ENCODE data around the gene WBP1.

The WBP1 gene

DNA sequence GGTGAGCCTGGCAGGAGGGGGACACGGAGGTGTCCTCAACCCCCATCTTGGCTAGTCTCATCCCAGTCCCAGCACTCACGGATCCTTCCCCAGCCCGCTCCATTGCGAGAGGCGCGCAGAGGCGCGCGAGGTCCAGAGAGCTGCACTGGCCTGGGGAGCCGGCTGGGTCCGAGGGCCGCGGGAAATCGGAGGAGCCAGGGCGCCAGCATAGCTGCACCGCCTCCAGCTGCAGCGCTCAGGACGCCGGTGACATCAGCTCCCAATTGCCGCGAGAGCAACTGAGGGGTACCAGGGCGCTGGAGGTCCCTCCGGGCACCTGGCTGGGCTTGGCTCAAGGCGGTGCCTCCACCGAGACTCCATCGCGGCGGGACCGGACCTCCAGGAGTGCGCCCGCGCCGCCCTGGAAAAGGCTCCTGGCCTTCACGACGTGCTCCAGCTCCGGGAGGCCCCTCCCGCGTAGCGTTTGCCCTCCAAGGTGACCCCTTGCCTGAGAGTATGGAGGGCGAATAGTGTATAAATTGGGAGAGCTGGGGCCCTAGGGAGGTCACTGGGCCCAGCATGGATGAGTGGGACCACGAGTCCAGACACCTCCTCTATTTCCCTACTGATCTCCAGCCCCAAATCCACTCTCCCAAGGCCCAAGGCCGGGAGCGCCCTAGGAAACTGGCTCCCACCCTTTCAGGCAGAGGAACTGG, 22.0 kb upstream of the WBP1 start:
- Histone ChIP-seq H3K4me3 (replicated peaks; ENCODE audit: low read depth, low read length) (no peak overlapping the region), H3K36me3 (ENCODE audit: control insufficient read depth, insufficient read depth, low read length) (no peaks in the 10 kb centered on the region), H3K27me3 (replicated peaks; ENCODE audit: control insufficient read depth, insufficient read depth, low read length) (no peaks in the 10 kb centered on the region)
- DNase-seq (ENCODE audit: extremely low read depth, insufficient read length): no peak
- TF ChIP-seq, protein P1, sequence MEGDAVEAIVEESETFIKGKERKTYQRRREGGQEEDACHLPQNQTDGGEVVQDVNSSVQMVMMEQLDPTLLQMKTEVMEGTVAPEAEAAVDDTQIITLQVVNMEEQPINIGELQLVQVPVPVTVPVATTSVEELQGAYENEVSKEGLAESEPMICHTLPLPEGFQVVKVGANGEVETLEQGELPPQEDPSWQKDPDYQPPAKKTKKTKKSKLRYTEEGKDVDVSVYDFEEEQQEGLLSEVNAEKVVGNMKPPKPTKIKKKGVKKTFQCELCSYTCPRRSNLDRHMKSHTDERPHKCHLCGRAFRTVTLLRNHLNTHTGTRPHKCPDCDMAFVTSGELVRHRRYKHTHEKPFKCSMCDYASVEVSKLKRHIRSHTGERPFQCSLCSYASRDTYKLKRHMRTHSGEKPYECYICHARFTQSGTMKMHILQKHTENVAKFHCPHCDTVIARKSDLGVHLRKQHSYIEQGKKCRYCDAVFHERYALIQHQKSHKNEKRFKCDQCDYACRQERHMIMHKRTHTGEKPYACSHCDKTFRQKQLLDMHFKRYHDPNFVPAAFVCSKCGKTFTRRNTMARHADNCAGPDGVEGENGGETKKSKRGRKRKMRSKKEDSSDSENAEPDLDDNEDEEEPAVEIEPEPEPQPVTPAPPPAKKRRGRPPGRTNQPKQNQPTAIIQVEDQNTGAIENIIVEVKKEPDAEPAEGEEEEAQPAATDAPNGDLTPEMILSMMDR (IDR thresholded peaks at IDR 0.05; ENCODE audit: insufficient read depth, low read length, poor library complexity, severe bottlenecking): no peak

DNA sequence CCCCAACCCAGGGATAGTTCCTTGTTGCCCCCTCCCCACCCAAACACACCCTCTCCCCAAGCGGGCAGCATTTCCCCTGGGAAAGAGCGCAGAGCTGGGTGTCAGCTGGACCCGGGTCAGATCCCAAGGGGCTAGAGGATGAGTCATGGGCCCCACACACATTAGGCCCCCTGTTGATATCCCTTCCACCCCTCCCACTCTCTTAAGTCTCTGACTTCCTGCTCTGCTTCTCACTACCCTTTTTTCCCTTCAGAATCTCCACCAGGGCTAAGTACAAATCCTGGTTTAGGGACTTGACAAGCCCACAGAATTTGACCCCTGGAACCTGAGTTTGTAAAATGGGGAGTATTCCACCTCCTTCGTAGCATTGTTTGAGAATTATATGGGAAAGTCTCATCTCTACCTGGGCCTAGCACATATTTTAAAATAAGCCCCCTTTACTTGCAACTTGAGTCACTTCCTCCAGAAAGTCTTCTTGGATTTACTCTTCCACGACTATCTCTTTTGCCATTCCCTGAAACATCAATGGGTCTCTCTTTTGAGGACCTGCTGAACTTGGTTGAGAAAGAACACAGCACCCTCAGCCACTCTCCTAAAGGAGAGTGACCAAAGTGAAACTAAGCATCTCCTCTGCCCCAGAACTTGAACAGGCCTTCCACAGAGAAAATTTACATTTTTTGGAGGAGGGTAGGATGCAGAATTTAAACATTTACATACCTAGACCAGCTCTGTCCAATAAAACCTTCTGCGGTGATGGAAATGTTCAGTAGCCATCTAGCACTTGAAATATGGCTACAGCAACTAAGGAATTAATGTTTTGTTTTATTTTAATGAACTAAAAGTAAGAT, 21.2 kb upstream of the WBP1 start:
- Histone ChIP-seq H3K4me3 (replicated peaks; ENCODE audit: low read depth, low read length) (no peak overlapping the region), H3K36me3 (ENCODE audit: control insufficient read depth, insufficient read depth, low read length) (no peaks in the 10 kb centered on the region), H3K27me3 (replicated peaks; ENCODE audit: control insufficient read depth, insufficient read depth, low read length) (no peaks in the 10 kb centered on the region)
- TF ChIP-seq, protein P1 (IDR thresholded peaks at IDR 0.05; ENCODE audit: insufficient read depth, low read length, poor library complexity, severe bottlenecking): no peak
- no peak for DNase-seq (ENCODE audit: extremely low read depth, insufficient read length)

DNA sequence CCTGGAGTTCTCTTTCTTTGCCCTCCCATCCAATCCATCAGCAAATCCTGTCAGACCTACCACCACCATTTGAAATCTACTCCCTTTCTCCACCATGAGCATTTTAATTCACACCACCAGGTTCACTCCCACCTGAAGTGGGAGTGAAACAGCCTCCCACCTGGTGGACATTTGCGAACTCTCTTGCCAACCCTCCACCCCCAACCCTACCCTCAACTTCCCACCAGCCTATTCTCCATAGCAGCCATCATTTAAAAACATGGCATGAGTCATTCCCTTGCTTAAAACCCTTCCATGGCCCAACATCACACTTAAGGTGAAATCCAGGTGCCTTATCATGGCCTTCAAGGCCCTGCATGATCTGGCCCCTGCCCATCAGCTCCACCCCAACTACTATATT, 20.0 kb upstream of the WBP1 start:
- TF ChIP-seq, protein P1 (IDR thresholded peaks at IDR 0.05; ENCODE audit: insufficient read depth, low read length, poor library complexity, severe bottlenecking): no peak
- no peaks in the 10 kb centered on the region for H3K36me3 ChIP-seq (ENCODE audit: control insufficient read depth, insufficient read depth, low read length)
- H3K27me3 ChIP-seq (replicated peaks; ENCODE audit: control insufficient read depth, insufficient read depth, low read length): no peaks in the 10 kb centered on the region
- DNase-seq (ENCODE audit: extremely low read depth, insufficient read length): no peak
- no peak overlapping the region for H3K4me3 ChIP-seq (replicated peaks; ENCODE audit: low read depth, low read length)

DNA sequence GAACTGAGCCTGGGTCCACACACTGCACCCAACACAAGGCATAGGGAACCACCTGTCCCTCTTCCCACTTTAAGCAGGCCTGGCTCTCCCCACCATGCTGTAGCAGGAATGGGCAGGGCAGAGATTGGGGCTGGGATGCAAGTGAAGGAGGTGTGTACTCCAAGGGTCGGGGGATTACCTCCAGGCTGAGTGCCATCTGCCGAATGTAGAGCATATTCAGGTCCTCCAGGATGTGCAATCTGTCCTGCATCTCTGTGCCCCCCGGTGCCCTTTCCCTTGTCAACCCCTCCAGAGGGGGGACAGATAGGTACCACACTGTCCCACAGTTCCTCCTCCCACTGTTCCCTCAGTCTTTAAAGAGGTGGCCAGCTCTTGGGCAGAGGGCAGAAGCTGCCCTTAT, 18.9 kb upstream of the WBP1 start:
- DNase-seq (ENCODE audit: extremely low read depth, insufficient read length): no peak
- no peak overlapping the region for H3K4me3 ChIP-seq (replicated peaks; ENCODE audit: low read depth, low read length)

DNA sequence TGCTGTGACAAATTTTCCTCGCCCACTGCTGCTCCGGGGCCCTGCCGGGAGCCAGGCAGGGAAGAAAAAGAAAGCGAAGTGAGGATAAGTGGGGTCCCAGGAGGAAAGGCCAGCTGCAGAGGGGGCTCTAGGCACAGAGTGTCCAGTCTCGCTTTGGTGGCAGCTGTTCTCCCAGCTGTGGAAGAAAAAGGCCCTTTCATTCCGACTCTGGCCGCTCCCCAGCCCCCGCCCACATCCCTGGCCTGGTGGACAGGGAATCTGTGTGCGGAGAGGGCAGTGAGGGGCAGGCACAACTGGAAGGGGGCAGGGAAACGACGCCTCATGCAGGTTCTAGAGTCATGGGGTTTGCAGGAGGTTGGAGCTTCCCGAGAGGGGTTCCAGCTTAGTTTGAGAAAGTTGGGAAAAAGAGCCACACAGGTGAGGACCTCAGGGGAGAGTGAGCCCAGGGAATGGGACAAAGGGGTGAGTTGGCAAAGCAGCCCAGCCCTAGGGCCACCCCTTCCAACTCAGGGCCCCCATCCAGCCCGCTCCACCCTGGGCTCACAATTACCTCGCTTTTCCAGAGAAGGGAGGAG, 18.3 kb upstream of the WBP1 start:
- TF ChIP-seq, protein P1 (IDR thresholded peaks at IDR 0.05; ENCODE audit: insufficient read depth, low read length, poor library complexity, severe bottlenecking): no peak
- no peaks in the 10 kb centered on the region for H3K36me3 ChIP-seq (ENCODE audit: control insufficient read depth, insufficient read depth, low read length)
- no peak for DNase-seq (ENCODE audit: extremely low read depth, insufficient read length)
- H3K27me3 ChIP-seq (replicated peaks; ENCODE audit: control insufficient read depth, insufficient read depth, low read length): no peaks in the 10 kb centered on the region
- H3K4me3 ChIP-seq (replicated peaks; ENCODE audit: low read depth, low read length): peak overlapping the region; percentile 54

More for the DNA sequence above, 18.9 kb upstream of the WBP1 start:
- Histone ChIP-seq H3K36me3 (ENCODE audit: control insufficient read depth, insufficient read depth, low read length) (no peaks in the 10 kb centered on the region), H3K27me3 (replicated peaks; ENCODE audit: control insufficient read depth, insufficient read depth, low read length) (no peaks in the 10 kb centered on the region)
- TF ChIP-seq, protein P1 (IDR thresholded peaks at IDR 0.05; ENCODE audit: insufficient read depth, low read length, poor library complexity, severe bottlenecking): no peak

Measured in GM06990 (cell line).